Stimulated activated CD8-positive, alpha-beta memory T cell treated with anti-CD3 and anti-CD28 coated beads, Interleukin-4, amount 100 ng/mL, for 1 hour (primary cell): ENCODE results near the gene GPATCH2L.

ENCODE experiments used
- DNase-seq, 2 donors: peaks; one replicate each; pipeline ENCODE4 v3.0.0-alpha.2; 2020; ENCODE audit warnings: low read depth in 2 of 2, low spot score in 1 of 2

The GPATCH2L gene

DNA sequence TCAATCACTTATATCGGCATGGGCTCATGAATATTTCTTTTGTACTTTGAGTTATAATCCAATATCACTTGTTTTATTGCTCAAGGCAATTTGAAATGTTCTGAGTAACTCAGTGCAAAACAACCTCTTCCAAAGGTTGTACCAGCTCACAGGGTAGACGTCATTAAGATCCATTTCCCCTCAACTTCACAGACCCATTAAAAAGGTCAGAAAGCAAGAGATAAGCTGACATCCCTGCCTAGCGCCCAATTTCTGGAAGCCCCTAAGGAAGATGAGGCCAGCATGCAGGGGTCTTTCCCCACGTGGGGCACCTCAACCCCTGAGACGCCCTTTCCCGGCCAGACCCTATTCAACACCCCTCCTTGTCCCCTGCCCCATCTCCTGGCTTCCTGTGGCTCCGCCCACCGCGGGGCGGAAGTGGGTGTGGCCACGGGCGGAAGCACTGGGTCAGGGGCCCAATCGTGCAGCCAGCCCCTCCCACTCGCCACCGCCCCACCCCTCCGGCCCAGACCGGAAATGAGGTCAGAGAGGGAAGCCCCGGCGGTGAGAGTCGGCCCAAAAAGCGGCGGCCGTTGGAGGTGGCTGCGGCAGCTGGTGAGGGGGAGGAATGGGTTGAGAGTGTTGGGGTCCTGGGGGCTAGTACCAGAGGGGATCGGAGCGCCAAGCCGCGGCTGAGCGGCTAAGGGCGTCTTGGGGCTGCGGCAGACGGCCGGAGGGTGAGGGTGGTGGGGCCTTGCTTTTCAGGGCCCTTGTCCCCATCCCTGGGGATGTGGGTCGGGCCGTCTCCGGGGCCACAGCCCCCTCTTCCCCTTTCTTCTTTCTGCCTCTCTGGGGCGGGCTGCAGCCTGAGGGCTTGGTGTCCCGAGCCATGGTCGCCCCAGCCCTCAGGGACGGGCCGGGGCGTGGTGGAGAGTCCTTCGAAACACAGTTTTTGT is at the start of gene GPATCH2L:
GPATCH2L (plus strand) TSS at position 525 of the 935 bp plus-strand sequence. CDS start 2,442 bp downstream, outside the sequence.
- DNase-seq, result peak; percentile 95

DNA sequence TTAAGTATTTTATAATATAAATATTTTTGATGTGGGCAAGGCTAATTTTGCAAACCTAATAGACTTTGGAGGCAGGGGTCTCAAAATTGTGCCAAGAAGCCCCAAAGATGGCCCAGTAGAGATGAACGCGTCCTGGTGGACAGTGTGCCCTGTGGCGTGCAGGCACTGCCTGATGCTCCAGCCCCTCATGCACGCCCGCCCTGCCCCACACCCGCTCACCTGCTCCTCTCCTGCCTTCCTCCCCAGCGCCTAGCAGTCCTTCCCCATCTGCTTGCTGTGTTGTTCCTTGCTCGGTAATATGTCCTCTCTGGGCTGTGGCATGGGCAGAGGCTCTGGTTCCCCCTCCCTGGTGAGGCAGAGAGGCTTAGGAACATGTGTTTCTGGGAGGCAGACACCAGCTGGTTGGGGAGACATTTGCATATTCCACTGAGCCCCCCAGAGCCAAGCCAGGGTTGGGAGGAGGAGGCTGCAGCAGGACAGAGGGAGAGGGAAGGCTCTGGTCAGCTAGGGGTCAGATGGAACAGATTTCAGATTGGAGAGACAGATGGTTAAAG is 46.8 kb upstream of the GPATCH2L start:
- no peak for DNase-seq

DNA sequence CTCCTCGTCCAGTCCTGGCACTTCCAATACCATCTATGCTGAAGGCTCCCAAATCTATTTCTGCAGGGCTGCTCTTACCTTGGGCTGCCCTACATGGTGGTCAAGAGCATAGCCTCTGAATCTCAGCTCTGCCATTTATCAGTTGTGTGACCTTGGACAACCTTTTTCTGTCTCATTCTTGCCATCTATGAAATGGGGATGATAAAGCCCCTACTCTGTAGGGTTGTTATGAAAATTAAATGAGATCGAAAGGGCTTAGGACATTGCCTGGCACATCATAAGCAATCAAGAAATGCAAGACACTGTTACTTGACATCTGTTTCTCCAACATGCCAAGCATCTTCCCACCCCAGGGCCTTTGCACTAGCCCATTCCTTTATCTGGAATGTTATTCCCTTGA is 45.5 kb upstream of the GPATCH2L start:
- no peak for DNase-seq

DNA sequence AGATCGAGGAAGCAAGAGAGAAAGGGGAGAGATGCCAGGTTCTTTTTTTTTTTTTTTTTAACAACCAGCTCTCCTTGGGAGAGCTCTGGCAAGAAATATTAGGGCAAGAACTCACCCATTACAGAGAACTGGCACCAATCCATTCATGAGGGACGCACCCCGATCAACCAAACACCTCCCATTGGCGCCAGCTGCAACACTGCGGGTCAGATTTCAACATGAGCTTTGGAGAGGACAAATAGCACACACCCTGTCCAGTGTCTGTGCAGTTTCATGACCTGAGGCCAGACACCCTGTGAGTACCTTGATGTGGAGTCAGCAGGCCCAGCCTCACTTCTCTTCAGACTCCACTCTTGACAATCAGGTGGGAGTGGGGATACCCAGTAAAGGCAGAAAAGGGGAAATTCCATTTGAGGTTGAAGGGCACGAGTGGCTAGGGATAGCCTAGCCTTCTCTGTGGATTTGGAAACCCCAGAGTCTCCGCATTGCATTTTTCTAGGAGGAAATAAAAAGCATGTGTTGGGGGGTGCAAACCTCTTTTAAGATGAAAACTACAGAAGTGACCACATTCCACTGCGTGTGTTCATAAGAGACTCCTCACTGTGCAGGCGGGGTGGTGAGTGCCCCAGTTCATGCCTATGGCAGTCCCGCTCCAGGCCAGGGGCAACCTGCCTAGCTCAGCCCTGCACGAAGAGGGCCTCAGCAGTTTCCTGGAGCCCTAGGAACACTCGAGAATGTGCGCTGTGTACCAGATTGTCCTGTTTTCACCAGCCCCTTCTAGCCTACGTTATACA is 42.4 kb upstream of the GPATCH2L start:
- DNase-seq, result no peak

DNA sequence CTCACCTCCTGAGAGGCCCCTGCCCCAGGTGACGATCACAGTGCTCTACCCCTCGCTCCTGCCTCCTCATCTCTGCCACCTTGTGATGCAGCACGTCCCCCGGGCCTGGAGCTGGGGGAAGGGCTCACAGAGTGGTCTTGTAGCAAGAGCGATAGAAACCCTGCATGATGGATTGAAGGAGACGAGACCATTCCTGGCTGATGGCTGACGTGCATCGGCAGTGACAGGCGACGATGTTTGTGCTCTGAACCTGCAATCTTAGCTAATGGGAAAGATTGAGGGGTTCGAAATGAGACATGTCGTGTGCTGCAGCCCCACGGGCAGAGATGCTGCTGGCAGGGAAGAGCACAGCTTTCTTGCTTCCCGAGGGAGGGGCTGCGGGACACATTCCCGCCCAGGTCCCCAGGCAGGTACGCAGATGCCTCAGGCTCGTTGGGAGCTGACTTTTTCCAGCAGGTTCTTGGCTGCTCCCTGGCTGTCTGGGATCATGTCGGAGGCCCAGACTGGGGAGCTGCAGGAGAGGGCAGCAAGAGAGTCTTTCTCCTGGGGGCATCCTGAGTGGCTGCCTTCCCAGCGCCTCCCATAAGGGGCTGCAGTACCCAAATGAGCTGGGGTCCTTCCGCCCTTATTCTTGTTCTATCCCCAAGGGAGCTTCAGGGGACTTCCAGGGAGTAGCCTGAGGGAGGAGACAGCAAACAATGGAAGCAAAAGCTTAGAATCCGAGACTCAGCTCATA is 38.7 kb upstream of the GPATCH2L start:
- DNase-seq, result no peak

DNA sequence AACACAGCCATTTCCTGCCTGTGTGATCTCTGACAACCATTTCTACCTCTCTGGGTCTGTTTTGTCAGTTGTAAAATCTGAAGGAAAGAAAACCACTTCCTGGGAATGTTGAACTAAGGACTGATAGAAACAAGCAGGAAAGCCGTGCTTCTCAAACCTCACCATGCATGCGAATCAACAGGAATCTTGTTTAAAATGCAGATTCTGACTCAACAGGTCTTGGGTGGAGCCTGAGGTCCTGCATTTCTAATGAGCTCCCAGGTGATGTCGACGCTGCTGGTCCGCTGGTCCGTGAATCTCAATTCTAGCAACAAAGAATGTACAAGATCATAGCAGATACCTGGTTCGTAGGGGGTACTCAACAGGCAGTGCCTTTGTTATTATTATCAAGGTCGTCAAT is 38.0 kb upstream of the GPATCH2L start:
- DNase-seq, result no peak

DNA sequence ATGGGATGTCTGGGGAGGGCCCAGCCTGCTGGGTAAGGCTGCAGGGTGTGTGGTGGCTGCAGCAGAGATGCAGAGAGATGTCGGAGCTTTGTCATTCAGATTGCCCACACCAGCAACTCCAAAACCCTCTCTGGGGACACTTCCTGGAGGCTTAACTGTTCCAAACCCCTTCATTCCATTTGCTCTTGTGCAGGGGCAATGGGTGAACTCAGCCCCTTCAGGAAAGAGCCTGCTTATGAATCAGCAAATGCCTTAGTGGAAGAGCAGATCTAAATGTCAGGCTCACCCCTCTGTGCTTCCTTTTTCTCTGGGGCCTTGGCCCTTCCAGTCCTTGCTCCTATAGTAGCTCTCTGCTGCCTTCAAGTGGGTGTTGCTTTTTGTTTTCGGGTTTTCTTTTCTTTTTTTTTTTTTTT is 36.7 kb upstream of the GPATCH2L start:
- no peak for DNase-seq

DNA sequence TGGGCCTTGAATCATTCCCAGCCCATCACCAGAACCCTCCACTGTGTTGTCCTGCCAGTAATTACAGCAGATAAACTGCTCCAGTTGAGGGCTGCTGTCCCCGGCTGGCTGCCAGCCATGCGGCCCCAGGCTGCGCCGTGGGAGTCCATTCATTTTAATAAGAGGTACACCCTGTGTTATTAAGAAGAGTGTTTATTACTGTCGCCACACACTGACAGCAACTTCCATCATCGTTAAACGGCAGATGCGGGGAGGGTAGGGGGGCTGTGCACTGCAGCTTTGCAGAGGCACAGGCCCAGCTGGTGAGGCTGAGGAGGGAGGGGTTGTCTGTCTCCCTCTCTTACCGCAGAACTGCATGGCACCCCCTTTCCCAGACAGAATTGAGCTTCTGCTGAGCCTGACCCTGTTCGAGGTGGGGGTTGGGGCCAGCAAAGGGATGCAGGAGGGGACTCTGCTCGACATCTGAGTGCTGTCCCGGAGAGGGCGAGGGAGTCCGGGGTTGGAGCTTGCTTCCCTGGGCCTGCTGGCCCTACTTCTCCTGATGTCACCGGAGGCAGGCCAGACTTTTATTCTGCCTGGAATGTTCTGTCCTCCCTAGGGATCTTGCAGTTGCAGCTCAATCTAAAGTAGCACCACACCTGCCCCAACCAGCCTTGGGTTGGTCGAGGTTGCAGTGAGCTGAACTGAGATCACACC is 33.8 kb upstream of the GPATCH2L start:
- DNase-seq, result no peak

DNA sequence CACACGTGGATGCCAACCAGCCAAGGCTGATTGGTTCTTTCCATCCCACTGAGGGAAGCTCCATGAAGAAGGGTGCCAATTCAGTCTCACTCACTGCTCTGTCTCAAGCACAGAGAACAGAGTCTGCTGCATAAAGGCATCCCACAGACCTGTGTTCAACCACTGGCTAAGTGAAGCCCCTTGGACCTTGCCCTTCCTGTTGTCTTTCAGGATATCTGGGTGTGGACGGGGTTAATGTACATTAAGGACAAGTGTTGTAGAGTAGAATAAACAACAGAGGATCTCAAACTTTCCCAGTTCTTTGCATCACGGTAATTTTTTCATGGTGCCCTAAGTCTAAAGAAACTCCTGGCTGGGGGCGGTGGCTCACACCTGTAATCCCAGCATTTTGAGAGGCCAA is 33.1 kb upstream of the GPATCH2L start:
- DNase-seq, result no peak

DNA sequence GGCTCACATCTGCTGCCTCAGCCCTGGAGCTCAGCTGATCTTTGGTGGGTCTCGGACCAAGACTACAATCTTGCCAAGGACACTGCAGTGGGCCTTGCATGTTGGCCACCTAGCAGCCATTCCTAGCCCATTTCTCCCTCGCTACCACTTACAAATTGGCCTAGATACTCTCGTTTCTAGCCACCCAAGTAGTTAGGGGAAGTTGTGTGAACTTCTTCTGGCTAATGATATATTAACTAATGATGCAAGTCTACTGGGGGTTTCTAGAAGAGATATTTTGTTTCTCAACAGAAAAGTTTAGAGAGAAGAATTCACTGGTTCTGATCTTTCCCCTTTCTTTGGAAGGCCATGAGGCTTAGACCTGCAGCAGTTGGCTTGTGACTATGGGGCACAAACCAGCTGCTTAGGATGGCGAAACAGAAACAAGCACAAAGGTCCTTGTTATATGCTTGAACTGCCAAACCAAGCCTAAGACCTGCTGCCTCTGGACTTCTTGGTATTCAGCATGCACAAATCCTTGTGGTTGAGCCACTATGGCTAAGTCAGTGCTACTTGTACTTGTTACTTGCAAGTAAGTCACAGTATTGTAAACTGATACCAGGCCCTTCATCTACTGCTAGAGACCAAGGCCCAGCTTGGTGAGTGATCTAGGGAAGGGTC is 30.5 kb upstream of the GPATCH2L start:
- DNase-seq, result no peak

DNA sequence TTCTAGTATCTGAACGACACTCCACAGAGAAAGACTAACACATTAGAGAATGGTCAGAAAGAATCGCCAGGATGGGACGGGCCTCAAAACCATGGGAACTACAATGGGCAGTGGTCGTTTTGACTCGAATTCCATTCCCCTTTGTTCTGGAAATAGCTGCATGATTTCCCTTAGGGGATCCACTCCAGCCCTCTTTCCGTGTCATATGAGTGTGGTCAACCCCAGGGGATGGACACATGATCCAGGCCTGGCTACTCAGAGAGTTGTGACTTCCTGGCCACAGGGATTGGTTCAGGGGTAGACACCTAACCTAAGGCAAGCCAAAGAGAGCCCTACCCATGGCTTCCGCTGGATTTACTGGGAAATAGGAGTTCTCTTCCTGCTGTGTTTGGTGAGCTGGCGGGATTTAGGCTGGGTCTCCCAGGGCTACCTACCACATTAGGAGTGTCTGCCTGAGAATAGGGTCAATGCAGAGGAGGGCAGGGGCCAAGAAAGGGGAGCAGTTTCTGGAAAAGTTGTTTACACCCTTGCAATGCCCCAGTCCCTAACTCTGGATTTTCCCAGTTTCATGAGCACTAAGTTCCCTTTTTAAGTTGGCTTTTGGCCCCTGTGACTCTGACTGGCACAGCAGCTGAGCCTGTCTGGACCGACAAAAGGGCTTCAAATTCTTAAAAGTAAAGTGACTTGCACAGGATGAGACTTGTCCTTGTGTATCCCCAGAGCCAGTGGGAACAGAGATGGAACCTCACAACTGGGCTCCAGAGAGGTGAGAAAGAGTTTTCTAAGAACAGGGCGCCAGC is 28.1 kb upstream of the GPATCH2L start:
- DNase-seq, result no peak

DNA sequence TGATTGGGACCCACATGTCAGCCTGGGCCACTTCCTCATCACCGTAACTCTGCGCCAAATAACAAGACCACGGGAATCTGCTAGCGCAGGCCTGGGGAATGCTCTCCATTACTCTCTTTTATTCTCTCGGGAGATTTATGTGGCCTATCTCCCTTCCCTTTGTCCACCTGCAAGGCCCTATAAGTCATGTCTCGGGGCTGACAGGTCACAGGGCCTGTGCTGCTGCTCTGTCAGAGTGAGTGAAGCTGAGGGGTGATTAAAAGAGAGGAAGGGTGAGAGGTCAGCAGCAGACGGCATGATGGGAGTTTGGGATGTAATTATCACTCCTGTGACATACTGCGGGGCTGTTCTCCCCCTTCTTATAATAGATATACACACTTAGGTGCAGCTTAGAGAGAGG is 26.2 kb upstream of the GPATCH2L start:
- no peak for DNase-seq

DNA sequence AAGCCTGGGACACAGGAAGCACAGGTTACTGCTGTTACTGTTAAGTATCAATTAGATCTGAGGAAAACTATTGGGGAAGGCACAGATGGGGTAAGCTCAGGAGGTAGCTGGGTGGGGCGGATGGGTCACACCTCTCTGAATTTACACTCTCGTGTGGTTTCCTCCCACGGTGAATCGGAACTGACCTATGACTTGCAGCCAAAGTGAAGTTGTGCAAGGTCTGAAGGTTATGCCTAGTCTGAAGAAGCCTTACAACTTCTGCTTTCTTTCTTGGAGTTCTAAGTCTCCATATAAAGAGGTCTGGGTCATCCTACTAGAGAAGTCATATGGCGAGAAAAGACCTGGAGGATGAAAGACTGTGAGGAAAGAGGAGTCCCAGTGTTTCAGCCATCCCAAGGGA is 25.6 kb upstream of the GPATCH2L start:
- DNase-seq, result no peak

DNA sequence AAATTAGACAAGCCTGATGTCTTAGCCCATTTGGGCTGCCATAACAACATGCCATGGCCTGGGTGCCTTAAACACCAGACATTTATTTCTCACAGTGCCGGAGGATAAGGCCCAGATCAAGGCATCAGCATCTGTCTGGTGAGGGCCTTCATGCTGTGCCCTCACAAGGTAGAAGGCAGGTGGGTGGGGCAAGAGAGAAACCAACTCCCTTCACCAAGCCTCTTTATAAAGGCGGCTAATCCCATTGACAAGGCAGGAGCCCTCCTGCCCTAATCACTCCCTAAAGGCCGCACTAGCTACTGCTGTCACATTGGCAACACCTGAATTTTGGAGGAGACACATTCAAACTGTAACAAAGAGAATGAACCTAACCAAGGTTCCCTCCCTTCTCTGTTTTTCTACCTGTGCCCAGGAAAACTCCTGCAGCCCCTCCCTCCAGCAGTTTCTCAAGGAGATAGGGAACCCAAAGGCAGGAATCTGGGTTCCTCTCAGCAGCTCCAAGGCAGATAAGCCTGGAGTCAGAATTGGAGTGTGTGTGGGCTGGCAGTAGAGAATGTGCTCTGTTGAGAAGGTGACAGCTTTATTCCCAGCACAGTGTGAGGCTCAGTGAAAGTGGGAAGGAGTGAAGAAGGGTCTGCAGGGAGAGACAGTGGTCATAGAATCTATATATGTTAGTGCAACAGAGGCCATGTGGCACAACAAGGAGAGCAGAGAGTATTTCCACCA is 21.7 kb upstream of the GPATCH2L start:
- no peak for DNase-seq

DNA sequence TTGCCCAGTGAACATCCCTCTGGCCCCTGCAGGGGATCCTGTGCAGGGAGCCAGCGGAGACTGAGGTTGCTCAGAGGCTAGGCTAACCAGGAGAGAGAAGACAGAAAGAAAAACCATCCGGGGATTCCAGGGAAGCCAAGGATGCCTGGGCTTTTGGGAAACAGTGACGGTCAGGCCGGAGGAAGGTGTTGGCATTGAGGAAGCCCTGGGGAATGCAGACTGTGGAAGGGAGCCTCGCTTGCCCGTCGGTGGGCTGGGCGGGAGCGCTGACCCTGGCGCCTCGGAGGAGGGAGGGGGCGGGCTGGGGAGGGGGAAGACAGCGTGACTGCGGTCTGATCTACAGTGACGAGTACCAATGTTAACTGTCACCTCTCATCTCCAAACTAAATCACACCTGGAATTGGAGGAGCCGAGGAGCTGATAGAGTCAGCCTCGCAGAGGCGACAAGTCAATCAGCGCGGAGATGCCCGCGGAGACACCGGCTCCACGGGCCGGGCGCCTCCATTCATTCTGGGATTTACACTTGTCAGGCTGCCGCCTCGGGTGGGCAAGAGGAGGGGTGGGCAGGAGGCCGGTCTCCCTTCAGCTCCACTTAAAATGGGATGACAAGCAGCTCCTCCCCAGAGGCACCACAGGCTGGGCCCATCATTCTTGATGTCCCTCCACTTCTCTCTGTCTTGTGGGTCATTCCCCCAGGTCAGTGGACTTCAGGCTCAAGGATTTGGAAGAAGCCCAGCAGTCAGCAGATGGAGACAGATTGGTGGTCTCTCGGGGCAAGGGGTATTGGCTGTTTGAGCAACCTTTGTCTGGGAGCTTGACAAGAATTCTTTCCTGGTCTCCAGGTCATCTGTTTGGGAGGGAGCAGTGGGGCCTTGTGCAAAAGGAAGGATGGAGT is 20.4 kb upstream of the GPATCH2L start:
- no peak for DNase-seq

DNA sequence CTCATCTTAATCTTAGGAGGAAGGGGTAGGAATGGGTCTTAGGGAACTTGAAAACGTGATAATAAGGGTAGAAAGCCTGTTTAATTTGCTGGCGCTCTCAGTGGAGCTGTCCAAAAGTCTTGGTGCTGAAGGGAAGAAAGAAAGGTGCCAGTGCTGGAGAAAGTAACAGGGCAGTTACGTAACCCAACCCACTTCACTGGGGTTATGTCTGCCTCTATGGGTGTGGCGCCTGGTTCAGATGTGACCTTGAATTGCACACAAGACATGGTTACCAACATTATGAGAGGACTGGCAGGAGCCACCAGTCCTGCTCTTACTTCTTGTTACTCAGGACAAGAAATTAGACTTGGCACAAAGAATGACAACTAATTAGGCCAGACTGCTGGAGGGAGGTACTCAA is 18.6 kb upstream of the GPATCH2L start:
- no peak for DNase-seq

DNA sequence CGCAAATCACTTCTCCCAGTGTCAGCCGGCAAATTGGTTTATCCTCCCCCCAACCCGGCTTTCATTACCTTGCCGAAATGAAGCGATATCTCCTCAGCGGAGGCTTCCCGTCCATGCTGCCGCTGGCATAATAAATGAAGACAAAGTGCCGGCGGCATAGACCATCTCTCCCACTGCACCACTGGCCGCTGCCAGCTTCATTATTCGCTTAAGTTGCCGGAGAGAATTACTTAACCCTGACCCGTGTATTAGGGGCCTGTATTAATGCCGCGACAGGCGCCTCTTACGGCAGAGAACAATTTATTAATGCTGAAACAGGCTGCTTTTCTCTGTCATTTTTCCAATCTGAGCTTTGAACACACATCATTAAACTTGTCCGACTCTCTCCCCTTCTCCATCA is 17.5 kb upstream of the GPATCH2L start:
- no peak for DNase-seq

DNA sequence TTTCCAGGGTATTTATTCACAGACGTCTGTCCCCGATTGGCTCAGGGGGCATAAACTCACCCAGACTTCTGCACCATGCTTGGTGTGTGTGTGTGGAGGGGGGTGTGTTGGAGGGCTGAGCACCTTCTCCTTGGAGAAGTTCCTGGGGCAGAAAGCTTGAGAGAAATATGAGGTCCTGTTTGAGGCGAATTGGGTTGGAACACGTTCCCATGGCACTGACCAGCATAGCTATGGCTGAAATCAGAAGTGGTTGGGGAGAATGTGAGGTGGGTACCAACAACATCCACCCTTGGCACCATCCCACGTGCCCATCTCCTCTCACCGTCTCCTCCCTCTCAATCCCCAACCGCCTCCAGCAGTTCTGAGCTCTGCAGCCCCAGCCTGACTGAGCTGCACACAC is 16.0 kb upstream of the GPATCH2L start:
- no peak for DNase-seq
